ENCODE results near the gene FHIP1B.

The FHIP1B gene

GRCh38 chr11:6238902-6239301 is 4.5 kb upstream of the FHIP1B start, which contains the start of gene CNGA4:
TSS of gene CNGA4 (plus strand) at chr11:6239089. CDS start at chr11:6239207, 118 bp downstream.
- DNase-seq = no peak

- DNase-seq = no peak
These were observed 3.4 kb upstream of the FHIP1B start for GRCh38 chr11:6237761-6238302.

- no peak for DNase-seq
These were observed 2.8 kb upstream of the FHIP1B start for GRCh38 chr11:6237266-6237665.

GRCh38 chr11:6233984-6234386 is 451 bp downstream of the FHIP1B start:
- no peak for DNase-seq

- DNase-seq = no peak
These were observed 1.5 kb downstream of the FHIP1B start for GRCh38 chr11:6232899-6233298.

- no peak for DNase-seq
These were observed 4.5 kb downstream of the FHIP1B start for GRCh38 chr11:6229911-6230310.

- DNase-seq = no peak
These were observed 5.9 kb downstream of the FHIP1B start for GRCh38 chr11:6228520-6228919.

GRCh38 chr11:6225896-6226295 is 8.5 kb downstream of the FHIP1B start:
- no peak for DNase-seq

GRCh38 chr11:6225024-6225423 is 9.4 kb downstream of the FHIP1B start:
- DNase-seq = no peak

GRCh38 chr11:6224421-6224820 is 10.0 kb downstream of the FHIP1B start:
- DNase-seq = no peak

- DNase-seq = no peak
These were observed 10.6 kb downstream of the FHIP1B start for GRCh38 chr11:6223854-6224253.

- no peak for DNase-seq
These were observed 15.1 kb downstream of the FHIP1B start for GRCh38 chr11:6219359-6219758.

GRCh38 chr11:6217722-6218121 is 16.7 kb downstream of the FHIP1B start:
- no peak for DNase-seq

- DNase-seq = no peak
These were observed 17.9 kb downstream of the FHIP1B start for GRCh38 chr11:6216501-6216900.

GRCh38 chr11:6214530-6214929 is 19.9 kb downstream of the FHIP1B start:
- DNase-seq = no peak

- DNase-seq = no peak
These were observed 24.0 kb downstream of the FHIP1B start for GRCh38 chr11:6210274-6210955.

GRCh38 chr11:6209801-6210200 is 24.6 kb downstream of the FHIP1B start:
- DNase-seq = no peak

GRCh38 chr11:6206456-6207180 is 27.8 kb downstream of the FHIP1B start:
- no peak for DNase-seq

- DNase-seq = no peak
These were observed 29.1 kb downstream of the FHIP1B start, which contains the start of gene C11orf42 for GRCh38 chr11:6205366-6205765. TSS of gene C11orf42 (plus strand) at chr11:6205557. CDS start at chr11:6205616, 59 bp downstream.

- DNase-seq = no peak
These were observed 29.7 kb downstream of the FHIP1B start for GRCh38 chr11:6204706-6205105.

- no peak for DNase-seq
These were observed 31.1 kb downstream of the FHIP1B start for GRCh38 chr11:6203327-6203726.

GRCh38 chr11:6202041-6202440 is 32.4 kb downstream of the FHIP1B start:
- DNase-seq = no peak

GRCh38 chr11:6201481-6201880 is 33.0 kb downstream of the FHIP1B start:
- DNase-seq = no peak

GRCh38 chr11:6200975-6201374 is 33.5 kb downstream of the FHIP1B start:
- no peak for DNase-seq

Data from activated CD4-positive, alpha-beta T cell treated with anti-CD3 and anti-CD28 coated beads, Interleukin-2, amount 50 U/mL, for 4 hours (primary cell).